Activated CD4-positive, alpha-beta T cell treated with anti-CD3 and anti-CD28 coated beads, Interleukin-2, amount 50 U/mL, for 16 hours (primary cell): Measurements from ENCODE around the gene PTPN1.
A peak's percentile ranks its signal among the peaks of the same experiment; 100 is the strongest.
"Not testable (repeated sequence)": the region's sequence is repeated elsewhere in the genome, so short reads cannot be mapped to it uniquely, and the experiment has no call there.

Source experiments
- DNase-seq: peaks from one replicate; pipeline ENCODE4 v3.0.0-alpha.2; 2020

The PTPN1 gene

GRCh38 chr20:50482396-50482981 is 27.7 kb upstream of the PTPN1 start:
- DNase-seq: no peak

GRCh38 chr20:50484271-50484976 is 25.8 kb upstream of the PTPN1 start:
- DNase-seq: no peak

DNA sequence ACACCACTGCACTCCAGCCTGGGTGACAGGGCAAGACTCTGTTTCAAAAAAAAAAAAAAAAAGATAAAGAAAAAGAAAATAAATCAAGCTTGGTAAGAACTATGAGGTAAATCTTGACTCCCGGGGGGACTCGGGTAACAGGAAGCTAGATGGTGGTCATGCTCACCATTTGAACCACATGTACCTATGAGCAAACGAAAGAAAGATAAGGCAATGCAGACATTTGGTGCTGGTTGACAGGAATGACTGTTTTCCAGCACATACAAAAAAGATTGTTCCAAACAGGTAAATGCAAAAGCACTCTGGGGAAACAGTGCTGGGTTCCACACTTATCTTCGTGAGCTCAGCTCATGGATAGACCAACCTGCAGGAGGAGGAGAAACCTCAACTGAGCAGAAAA is 22.8 kb upstream of the PTPN1 start:
- no peak for DNase-seq

- no peak for DNase-seq
Measured at GRCh38 chr20:50488236-50488806, 21.9 kb upstream of the PTPN1 start.

- no peak for DNase-seq
Measured at GRCh38 chr20:50491168-50491567, 19.0 kb upstream of the PTPN1 start.

DNA sequence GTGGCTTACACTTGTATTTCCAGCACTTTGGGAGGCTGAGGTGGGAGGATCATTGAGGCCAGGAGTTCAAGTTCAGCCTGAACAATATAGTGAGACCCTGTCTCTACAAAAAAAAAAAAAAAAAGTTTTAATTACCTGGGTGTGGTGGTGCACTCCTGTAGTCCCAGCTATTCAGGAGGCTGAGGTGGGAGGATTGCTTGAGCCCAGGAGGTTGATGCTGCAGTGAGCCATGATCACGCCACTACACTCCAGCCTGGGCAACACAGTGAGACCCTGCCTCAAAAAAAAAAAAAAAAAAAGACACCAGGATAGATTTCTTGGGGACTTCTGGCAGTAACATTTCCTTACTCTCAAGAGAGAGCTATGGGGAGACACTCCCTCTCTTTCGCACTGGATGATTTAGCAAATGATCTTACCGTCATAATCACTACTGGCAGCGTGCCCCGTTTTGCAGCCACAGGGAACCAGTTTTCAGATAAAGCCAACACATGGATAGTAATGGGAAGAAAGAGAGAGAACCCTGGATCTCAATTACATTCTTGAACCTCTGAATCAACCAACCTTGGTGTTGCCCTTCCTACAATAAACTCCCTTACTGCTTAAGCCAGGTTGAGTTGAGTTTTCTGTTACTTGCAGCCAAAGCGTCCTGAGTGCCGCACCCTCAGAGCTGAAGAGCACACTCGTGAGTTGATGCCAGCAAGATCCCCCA is 18.1 kb upstream of the PTPN1 start:
- no peak for DNase-seq

DNA sequence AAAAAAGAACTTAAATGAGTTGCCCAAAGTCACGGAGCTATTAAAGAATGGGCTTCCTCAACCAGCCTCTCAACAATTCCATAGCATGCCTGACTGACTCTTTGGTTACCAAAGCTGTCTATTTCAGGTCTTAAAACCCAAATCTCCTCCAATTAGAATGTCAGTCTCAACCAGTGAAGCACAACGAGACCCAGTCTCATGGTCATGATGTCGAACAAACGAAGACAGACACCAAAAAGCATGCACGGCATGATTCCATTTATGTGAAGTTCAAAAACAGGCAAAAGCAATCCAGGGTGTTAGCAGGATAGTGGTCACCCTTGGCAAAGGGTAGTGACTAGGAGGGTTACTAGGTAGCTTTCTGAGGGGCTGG is 16.3 kb upstream of the PTPN1 start:
- no peak for DNase-seq

DNA sequence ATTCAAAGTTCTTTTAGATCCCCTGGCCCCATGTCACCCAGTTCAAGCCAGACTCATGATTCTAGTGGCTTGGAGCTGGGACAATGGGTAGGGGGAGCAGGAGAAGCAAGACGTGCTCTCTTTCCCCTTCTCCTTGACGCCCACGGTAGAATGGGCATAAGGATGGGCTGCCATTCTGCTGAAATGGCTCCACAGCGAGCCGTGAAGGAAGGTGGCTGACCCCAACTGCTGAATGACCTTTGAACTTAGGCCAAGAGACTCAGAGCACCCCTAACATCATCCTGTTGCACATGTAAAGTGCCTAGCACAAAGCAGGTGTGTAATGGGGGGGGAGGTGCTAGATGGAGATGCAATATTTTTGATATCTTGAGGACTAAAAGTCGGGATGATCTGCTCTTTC is 15.8 kb upstream of the PTPN1 start:
- DNase-seq: no peak

DNA sequence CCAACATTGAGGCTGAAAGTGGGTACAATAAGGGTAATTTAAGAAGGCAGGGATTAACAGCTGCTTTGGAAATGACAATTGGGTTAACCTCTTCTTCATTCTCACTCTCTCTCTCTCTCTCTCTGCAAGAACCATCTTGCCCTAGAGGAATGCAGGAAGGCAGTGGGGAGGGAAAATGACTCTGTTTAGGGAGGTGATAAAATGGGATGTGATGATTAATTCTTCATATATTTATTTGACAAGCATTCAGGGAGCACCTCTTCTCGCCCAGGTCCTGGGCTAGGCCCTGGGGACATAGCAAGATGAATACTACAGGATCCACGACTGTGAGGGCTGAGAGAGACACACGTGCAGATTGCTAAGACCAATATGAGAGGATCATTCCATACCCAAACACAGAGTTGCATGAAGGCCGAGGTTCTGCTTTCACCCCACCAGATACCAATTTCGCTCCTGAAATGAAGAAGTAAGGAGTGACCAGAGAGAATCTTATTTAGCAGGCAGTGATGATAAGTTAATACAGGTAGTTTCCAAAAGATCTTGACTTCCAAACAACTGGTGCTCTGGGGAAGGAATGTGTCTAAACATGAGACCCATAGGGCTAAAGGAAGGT is 13.3 kb upstream of the PTPN1 start:
- DNase-seq: no peak

DNA sequence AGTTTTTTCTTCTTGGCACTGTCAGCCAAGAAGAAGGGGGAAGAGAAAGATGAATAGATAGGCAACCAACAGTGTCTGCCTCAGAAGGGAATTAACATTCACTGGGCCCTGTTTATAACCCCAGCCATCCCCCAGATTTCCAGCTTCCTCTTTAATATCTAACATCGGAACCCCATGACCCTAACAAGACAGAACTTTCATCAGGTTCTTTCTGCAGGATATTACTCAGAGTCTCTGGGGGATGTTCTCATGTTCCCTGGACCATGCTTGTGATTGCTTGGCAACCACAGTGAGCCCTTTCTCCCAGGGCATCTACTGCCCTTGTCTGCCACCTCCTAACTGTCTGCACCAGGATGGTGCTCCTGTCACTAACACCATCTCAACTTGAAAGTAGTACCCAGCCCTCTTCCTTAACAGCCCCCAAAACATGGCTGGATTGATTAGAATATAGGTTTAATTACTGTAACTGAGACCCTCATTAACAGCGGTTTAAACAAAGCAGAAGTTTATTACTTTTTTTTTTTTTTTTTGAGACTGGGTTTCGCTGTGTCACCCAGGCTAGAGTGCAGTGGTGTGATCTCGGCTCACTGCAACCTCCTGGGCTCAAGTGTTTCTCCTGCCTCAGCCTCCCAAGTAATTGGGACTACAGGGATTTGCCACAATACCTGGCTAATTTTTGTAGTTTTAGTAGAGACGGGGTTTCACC is 12.0 kb upstream of the PTPN1 start:
- no peak for DNase-seq

GRCh38 chr20:50499938-50500337 is 10.2 kb upstream of the PTPN1 start:
- DNase-seq: no peak

- no peak for DNase-seq
Measured at GRCh38 chr20:50501972-50502745, 8.0 kb upstream of the PTPN1 start.

- DNase-seq: no peak
Measured at GRCh38 chr20:50504231-50504823, 5.9 kb upstream of the PTPN1 start.

DNA sequence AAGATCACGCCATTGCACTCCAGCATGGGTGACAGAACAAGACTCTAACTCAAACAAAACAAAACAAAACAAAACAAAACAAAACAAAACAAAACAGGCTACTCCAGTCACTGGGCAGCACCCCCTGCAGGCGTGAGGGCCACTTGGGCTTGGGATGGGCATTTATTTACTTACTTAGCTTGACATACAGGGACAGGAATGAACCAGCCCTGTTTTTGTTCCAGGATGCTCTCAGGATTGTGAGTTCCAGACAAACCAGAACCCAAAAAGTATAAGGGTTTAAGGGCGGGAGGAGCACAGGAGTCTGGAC is 4.0 kb upstream of the PTPN1 start:
- DNase-seq: no peak

DNA sequence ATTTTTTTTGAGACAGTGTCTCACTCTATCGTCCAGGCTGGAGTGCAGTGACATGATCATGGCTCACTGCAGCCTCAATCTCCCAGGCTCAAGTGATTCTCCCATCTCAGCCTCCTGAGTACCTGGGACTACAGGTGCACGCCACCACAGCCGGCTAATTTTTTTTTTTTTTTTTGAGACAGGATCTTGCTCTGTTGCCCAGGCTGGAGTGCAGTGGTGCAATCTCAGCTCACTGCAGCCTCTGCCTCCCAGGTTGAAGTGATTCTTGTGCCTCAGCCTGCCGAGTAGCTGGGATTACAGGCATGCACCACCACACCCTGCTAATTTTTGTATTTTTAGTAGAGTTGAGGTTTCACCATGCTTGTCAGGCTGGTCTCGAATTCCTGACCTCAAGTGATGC is 2.4 kb upstream of the PTPN1 start:
- DNase-seq: not testable (repeated sequence)

DNA sequence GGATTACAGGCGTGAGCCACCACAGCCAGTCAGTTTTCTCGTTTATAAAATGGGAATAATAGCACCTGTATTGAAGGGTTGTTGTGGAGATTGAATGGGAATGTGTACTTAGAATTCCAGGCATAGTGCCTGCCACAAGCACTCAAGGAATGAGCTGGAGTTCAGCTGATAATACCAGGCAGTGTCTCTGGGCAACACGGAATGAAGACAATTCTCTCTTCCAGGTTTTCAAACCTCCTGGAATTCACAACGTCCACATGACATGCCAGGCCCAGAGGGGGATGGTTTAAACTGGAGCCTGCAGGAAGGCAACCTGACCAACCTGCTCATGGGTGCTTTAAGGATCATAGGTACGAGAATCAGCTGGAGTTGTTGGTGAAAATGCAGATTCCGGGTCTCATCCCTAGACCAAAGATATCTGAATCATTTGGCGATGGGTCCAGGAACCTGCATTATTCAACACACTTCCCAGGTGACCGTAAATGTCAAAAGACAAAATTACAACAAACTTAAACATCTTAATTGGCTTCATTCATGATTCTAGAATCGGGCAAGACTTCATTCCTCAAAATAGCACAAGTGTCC is 1.9 kb upstream of the PTPN1 start:
- no peak for DNase-seq

DNA sequence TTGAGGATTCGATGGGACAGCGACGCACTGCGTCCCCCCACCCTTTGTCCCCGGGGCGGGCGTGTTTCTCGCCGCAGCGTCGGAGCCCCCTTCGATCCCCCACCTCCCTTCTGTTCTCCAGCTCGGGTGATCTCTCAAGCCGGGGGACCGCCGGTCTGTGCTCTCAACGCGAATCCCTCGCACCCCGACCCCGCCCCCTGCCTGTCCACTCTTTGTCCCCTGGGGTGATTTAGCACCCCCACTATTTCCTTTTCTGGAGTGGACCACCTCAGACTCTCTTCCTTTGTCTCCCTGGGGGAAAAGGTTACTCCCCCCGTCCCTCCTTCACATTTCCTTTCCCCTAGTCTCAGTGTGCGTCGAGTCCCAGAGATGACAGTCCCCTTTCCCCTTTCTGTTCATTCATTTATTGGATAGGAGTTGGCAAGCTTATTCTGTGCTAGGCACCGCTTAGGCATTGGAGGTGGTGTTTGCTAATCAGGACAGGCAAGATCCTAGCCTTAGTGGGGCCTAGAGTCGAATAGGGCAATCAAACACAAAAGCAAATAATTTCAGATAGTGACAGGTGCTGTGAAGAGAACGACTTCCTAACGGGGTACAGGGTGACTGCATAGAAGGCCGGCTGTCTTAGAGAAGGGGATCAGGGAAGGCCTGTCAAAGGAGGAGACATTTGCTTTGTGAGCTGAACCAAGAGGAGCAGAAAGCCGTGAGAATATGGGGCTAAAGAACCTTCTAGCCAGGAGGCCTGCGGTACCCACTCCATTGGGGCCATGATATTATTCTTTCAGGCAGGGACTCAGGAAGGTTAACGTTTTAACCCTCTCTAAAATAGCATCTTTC is 741 bp downstream of the PTPN1 start:
- no peak for DNase-seq

GRCh38 chr20:50512323-50512722 is 2.1 kb downstream of the PTPN1 start:
- DNase-seq: no peak

DNA sequence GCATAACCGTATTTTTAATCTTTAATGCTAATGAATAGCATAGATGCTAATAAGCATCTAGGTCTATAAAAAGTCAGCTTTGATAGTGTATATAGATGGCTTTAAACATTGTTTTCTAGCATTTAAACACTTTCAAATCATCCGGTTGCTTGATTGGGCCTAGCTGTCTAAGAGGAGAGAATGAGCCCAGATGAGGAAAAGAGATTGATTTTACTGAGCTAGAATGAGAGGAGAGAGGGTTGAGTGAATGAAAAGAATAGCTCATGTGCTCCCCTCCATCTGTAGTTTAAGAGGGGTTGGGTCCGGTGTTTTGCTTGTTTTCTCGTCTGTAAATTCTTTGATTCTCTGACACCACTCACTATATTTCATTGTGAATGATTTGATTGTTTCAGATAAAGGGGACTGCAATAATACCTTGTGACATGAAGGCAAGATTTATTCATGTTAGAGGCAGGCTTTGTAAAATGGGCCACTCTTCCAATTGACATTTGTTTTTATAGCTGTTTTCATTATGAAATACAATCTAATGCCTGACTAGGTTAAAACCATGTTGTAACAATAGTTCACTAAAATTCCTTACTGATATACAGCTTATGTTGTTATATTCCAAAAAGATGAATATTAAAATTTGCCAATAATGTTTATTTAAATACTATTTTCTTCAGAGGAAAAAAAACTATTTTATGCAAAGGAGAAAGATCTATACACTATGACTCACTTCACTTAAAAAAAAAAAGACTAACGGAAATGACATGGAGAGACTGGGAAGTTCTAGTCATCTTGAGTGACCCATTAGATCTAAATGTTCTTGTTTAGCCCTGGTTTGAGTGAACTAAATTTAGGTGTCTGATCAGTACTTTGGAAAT is 3.2 kb downstream of the PTPN1 start:
- DNase-seq: peak; percentile 38

GRCh38 chr20:50514035-50514337 is 3.8 kb downstream of the PTPN1 start:
- DNase-seq: no peak
